GM12891 (cell line): ENCODE results near the gene LEKR1.

Experiments
- PAX5 ChIP-seq: IDR thresholded peaks from 2 replicates; pipeline ENCODE4 v1.6.1; 2011; ENCODE audit warnings: low read length, moderate library complexity, mild to moderate bottlenecking; ENCODE audit not compliant: insufficient read depth, severe bottlenecking
- POLR2A ChIP-seq: IDR thresholded peaks from 2 replicates; pipeline ENCODE4 v1.6.1; 2011; ENCODE audit warnings: low read depth, low read length, control low read depth
- POLR2AphosphoS5 ChIP-seq: IDR thresholded peaks from 2 replicates; pipeline ENCODE4 v1.6.1; 2011; ENCODE audit warnings: low read depth, low read length, control low read depth
- POU2F2 ChIP-seq: IDR thresholded peaks from 2 replicates; pipeline ENCODE4 v1.6.1; 2011; ENCODE audit warnings: low read depth, mild to moderate bottlenecking, control low read depth, low read length, moderate library complexity
- TAF1 ChIP-seq: IDR thresholded peaks from 2 replicates; pipeline ENCODE4 v1.6.1; 2011; ENCODE audit warnings: low read depth, low read length, control low read depth

DNA sequence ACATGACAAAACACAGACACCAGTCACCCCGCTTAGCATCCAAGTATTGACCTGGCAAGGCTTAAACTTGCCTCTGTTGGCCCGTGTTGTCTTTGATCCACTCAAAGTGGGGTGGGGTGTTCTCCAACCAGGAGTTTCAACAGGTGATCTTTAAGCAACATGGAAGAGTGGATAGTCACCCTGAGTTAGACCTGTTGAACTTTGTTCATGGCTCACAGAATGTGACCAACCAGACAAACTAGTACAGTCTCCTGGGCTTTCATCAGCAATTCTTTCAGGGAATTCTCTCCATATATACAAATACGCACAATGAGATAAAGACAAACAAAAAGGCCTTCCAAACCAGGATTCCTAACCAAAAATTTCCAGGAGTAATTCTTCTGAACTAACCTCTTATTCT lies 11.9 kb downstream of the LEKR1 start:
- TF ChIP-seq POLR2A, result no peak
- TF ChIP-seq POLR2AphosphoS5, result no peak
- no peak for TF ChIP-seq TAF1
- no peak for TF ChIP-seq POU2F2
- TF ChIP-seq PAX5, result no peak
